Urinary bladder (tissue), 4 donors: ENCODE measurements around the gene MTHFS. TPM values are rescaled to one million over a fixed set of nuclear protein-coding genes. Genes with fewer than 3 reads are reported as not detected.
"Not testable (repeated sequence)": the region's sequence is repeated elsewhere in the genome, so short reads cannot be mapped to it uniquely, and the experiment has no call there.

ENCODE experiments used
- DNase-seq: peaks from one replicate; pipeline ENCODE4 v3.0.0-alpha.2; 2015; ENCODE audit errors: extremely low spot score
- H3K27ac ChIP-seq: one replicate; pipeline ENCODE4 v1.5.1; 2013; ENCODE audit warnings: low read depth, mild to moderate bottlenecking, moderate library complexity
- H3K36me3 ChIP-seq: one replicate; pipeline ENCODE4 v1.6.1; 2013; ENCODE audit warnings: mild to moderate bottlenecking, moderate library complexity; ENCODE audit not compliant: insufficient read depth
- H3K4me1 ChIP-seq: one replicate; pipeline ENCODE4 v1.6.1; 2013; ENCODE audit warnings: mild to moderate bottlenecking, moderate library complexity; ENCODE audit not compliant: insufficient read depth
- H3K4me3 ChIP-seq: one replicate; pipeline ENCODE4 v1.5.1; 2013; ENCODE audit warnings: low read depth, low read length
- WGBS: extraction: QIAGEN DNeasy Blood & Tissue Kit; methylation state at CpG from one replicate; pipeline ENCODE4 v1.1.7; 2013; 5-methylcytosine and 5-hydroxymethylcytosine counted together
- polyA plus RNA-seq: library from polyadenylated mRNA; stranded (reverse); fragments of 200-250 nt; gene quantifications from one replicate; pipeline ENCODE4 v1.2.3, GENCODE V29; 2013
- total RNA-seq: library from RNA; depleted of rRNA; stranded (reverse); fragments of >200 nt; gene quantifications from one replicate; pipeline ENCODE4 v1.2.3, GENCODE V29; 2014
- donor health status: healthy with polysubstance abuse.
- donor health status: healthy.

Gene MTHFS
- total and polyA plus RNA-seq, 2 donors: 10.7 to 36.2 TPM

DNA sequence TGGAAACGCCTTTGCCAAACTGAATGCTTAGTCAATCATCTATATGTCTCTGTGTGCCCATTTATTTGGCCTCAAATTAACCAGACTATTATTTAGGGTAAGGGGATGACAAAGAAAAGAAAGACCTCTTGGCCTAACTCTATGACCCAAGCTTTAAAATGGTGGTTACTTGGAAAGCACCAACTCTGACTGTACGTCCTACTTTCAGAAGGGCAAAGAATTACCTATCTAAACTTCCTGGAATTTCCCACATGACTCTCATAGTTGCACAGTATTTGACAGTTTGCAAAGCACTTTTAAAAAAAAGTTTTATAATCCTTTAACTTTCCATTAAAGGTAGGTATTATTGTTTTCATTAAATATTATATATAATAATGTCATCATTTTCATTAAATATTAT lies 6.3 kb upstream of the MTHFS start:
- WGBS: 92% methylated on average over 2 of the region's 2 CpGs
- Histone ChIP-seq H3K27ac (no peak overlapping the region), H3K36me3 (no peaks in the 10 kb centered on the region), H3K4me1 (no peaks in the 10 kb centered on the region), H3K4me3 (no peak overlapping the region)
- no peak for DNase-seq

DNA sequence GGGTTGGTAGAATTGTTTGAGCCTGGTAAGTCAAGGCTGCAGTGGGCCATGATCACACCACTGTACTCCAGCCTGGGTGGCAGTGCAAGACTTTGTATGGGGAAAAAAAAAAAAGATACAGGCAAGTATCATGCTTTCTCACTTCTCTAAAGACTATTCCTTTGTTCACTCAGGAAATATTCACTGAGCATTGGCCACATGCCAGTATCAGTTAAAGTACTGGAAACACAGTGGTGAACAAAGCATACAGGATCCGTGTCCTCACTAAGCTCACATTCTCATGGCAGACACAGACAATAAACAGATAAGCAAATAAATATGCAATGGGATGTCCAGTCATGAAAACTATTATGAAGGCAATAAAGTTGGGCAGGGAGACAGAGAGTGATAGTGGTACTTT lies 5.1 kb upstream of the MTHFS start:
- no peak for DNase-seq
- 70% methylated on average over 1 of the region's 1 CpG for WGBS
- Histone ChIP-seq H3K27ac (no peak overlapping the region), H3K36me3 (no peaks in the 10 kb centered on the region), H3K4me1 (no peaks in the 10 kb centered on the region), H3K4me3 (no peak overlapping the region)

DNA sequence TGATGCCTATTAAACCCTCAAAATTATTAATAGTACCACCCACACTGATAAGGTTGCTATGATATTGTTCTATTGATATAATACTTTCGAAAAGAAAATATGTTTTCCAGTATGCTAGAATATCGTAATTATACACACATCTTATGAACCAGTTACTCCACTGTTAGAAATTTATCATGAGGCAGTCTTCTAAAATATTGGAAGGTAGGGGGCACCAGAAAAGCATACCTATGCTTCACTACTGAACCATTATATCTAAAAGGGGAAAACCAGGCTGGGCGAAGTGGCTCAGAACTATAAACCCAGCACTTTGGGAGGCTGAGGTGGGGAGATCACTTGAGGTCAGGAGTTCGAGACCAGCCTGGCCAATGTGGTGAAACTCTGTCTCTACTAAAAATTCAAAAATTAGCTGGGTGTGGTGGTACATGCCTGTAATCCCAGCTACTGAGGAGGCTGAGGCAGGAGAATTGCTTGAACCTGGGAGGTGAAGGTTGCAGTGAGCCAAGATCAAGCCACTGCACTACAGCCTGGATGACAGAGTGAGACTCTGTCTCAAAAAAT lies 4.1 kb upstream of the MTHFS start:
- not testable (repeated sequence) for H3K36me3 ChIP-seq, H3K27ac ChIP-seq

DNA sequence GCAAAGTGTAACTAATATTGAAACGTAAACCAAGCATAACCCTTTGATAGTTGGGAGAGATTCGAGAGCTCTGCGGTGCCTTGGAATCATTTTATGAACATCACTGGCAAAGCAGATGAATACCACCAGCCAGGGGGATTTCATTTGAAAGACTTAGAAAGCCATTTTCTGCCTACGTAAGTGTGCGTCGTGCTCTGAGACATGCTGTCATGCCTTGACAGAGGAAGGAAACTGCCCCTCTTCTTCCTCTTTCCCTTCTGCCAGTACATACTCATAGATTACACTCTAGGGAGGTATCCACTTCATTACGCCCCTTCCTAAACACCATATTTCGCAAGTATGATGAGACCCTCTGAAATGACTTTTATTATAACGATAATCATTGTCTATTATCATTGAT lies 3.3 kb upstream of the MTHFS start:
- Histone ChIP-seq H3K4me3 (no peak overlapping the region), H3K4me1 (no peaks in the 10 kb centered on the region), H3K36me3 (no peaks in the 10 kb centered on the region), H3K27ac (no peak overlapping the region)
- no peak for DNase-seq
- WGBS: 92% methylated on average over 9 of the region's 9 CpGs

More for the DNA sequence above, 4.1 kb upstream of the MTHFS start:
- 92% methylated on average over 4 of the region's 4 CpGs for WGBS
- DNase-seq, H3K4me1 ChIP-seq, H3K4me3 ChIP-seq: not testable (repeated sequence)

DNA sequence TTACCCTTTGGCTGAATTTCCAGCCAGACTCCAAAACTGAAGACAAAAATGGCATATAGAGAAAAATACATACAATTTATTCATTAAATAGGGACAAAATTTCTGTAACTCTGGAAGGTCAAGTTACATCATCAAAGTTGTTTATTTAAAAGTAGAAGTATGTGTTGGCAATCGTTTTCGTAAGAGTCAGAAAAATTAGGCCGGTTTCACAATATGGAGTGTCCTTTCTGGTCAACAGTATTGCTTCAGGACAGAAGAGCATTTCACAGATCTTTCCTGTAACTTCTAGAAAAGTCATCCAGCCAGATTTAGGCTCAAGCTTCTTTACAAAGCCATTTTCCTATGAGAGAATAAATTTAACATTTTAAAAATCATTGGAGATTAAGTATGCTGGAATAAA lies 2.0 kb upstream of the MTHFS start:
- DNase-seq, H3K4me1 ChIP-seq, H3K4me3 ChIP-seq, H3K36me3 ChIP-seq, H3K27ac ChIP-seq: not testable (repeated sequence)
- 60% methylated on average over 3 of the region's 3 CpGs for WGBS

DNA sequence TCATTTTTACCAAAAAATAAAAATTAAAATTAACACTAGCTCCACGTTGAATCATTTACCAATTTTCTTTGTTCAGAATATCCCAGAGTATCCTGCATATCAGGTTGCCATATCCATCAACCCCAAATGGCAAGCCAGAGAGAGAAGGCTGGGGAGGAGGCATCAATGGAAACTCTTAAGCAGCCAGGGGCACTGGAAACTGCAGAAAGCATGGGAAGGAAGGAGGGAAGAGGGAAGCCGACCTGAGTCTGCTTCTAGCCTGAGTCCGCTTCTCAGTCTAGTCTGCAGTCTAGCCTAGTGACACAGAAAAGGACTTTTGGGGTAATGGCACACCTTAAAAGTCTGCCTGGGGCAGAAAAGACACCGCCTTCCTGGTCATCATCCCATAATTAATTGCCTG lies 1.6 kb upstream of the MTHFS start:
- peaks cover 2% of the 10 kb centered on the region for H3K36me3 ChIP-seq
- no peak overlapping the region for H3K4me3 ChIP-seq
- 89% methylated on average over 4 of the region's 4 CpGs for WGBS
- H3K4me1 ChIP-seq: no peaks in the 10 kb centered on the region
- no peak for DNase-seq
- H3K27ac ChIP-seq: no peak overlapping the region

DNA sequence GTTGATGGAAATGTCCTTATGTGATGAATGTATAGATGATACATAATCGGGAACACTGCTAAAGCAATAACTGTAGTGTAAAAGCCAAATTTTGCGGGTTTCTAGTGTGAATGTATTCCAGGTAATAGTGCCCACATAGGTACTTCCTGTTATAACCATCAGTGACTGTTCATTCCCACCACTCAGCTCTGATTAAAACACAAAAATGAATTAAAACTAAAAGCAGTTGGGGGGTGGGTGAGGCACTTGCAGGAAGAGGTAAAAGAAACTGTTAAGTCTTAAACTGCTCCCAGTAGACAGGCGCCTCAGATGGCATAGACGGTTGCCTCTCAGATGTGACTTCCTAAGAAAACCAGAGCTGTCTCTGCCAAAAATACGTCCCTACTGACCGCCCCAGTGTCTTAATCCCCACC lies 893 bp upstream of the MTHFS start:
- DNase-seq: no peak
- WGBS: 84% methylated on average over 6 of the region's 6 CpGs
- Histone ChIP-seq H3K4me1 (no peaks in the 10 kb centered on the region), H3K4me3 (no peak overlapping the region), H3K36me3 (peaks cover 2% of the 10 kb centered on the region), H3K27ac (no peak overlapping the region)

DNA sequence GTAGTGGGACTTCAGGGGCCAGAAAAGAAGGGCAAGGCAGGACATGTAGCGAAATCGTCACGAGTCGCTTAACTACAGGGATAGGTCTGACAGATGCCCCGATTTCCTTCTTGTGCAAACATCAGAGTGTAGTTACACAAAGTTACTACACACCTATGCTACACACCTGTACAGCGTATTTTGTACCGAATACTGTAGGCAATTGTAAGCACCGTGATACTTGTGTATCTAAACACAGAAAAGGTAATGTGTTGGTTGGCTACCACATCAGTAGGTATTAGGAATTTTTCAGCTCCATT lies 515 bp upstream of the MTHFS start:
- WGBS: 20% methylated on average over 8 of the region's 8 CpGs
- peak overlapping the region; percentile 93 for H3K27ac ChIP-seq
- peaks cover 2% of the 10 kb centered on the region for H3K36me3 ChIP-seq
- H3K4me3 ChIP-seq: peak overlapping the region; percentile 86
- no peaks in the 10 kb centered on the region for H3K4me1 ChIP-seq
- peak; percentile 3 for DNase-seq

DNA sequence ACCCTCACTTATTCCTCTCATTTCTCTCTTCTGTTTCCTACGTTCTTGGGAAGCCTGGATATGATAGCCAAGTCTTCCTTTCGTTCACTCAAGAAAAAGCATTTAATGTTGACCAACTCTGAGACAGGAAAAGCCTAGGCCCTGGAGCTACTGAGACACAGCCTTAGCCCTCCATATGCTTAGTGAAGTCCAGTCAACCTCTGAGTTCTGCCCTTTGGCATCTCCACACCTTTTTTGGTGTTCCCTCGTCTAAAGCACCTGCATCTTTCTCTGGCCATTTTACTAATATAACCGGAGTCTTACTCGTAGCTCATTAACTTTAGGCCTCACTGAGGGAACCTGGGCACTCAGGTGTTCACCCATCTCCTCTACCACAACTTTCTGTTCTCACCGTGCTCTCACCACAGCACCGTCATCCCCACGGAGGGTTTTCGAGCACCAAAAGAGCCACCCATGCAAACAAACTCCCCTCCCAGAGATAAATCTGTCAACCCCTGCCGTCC lies 632 bp downstream of the MTHFS start:
- 12% methylated on average over 10 of the region's 10 CpGs for WGBS

DNA sequence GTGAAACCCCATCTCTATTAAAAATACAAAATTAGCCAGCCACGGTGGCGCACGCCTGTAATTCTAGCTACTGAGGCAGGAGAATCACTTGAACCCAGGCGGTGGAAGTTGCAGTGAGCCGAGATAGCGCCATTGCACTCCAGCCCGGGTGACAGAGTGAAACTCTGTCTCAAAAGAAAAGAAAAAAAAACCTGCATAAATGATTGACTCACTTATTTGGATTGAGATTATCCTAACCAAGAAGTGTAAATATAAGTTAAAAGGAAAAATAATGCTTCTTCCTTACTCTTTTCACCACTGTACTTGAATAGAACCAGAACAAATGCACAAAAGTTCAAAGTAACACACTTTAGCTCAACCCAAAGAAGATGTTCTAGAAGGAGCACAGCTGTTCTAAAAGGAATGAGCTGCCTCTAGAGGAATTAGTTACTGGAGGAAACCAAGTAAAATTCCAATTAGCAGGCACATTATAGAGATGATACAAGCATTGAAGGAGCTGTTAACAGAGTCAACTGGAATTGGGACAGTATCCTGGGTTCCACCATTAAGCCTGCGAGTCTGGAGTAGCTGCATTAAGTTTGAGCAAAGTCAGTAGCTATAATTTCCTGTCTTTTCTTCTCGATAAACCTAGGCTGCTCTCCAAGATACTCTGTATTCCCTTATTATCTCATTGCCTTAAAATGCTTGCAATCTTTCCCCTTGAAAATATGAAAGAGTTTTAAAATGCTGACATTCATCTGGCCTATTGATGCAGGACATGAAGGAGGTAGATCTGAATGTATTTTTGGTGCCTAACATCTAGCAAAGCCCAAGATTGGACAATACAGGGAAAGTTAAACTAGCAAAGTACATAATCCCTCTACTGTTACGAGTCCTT lies 9.5 kb downstream of the MTHFS start:
- WGBS: 86% methylated on average over 10 of the region's 10 CpGs
- peaks cover 4% of the 10 kb centered on the region for H3K36me3 ChIP-seq
- no peaks in the 10 kb centered on the region for H3K4me1 ChIP-seq
- no peak for DNase-seq
- H3K27ac ChIP-seq: no peak overlapping the region
- H3K4me3 ChIP-seq: no peak overlapping the region

More for the DNA sequence above, 632 bp downstream of the MTHFS start:
- peak overlapping the region; percentile 93 for H3K27ac ChIP-seq
- peak overlapping the region; percentile 86 for H3K4me3 ChIP-seq
- H3K36me3 ChIP-seq: peaks cover 2% of the 10 kb centered on the region
- H3K4me1 ChIP-seq: no peaks in the 10 kb centered on the region
- DNase-seq: no peak

DNA sequence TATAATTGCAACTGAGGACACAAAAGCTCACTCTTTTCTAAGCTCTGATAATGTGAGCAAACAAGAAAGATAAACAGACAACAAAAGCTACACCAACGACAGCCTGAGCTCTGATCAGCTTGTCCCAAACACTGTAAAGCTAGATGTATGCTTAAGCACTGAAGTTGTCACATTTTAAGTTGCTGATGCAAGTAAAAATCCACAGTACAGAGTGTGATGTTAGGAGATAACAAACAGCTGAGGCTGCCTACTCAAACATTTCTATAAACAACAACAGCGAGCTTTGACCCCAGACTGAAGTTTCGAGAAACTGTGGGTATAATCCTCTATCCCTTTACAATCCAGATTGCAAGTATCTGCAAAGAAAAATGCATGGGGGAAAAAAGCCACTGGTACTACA lies 10.7 kb downstream of the MTHFS start:
- H3K27ac ChIP-seq: no peak overlapping the region
- H3K36me3 ChIP-seq: peaks cover 4% of the 10 kb centered on the region
- no peak overlapping the region for H3K4me3 ChIP-seq
- no peaks in the 10 kb centered on the region for H3K4me1 ChIP-seq
- no peak for DNase-seq
- WGBS: 76% methylated on average over 3 of the region's 3 CpGs

DNA sequence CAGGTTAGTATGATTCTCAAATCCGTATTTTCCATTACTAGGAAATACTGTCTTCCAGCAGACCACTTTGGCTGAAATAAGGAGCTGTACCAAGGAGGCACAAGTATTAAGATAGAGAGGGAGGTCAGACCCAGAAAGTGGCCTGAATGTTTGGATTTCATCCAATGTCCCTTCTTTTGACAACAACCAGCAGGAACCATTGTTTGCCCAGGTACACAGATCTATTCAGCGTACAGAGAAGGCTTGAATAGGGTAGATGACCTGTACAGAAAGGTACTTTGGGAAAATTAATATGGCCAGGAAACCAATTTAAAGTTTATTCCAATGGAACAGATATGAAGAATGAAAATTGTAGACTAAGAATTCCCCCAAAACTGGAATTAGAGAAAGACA lies 12.6 kb downstream of the MTHFS start:
- WGBS: 98% methylated on average over 2 of the region's 2 CpGs
- Histone ChIP-seq H3K4me3 (no peak overlapping the region), H3K36me3 (peaks cover 2% of the 10 kb centered on the region), H3K4me1 (no peaks in the 10 kb centered on the region), H3K27ac (no peak overlapping the region)
- DNase-seq: no peak

DNA sequence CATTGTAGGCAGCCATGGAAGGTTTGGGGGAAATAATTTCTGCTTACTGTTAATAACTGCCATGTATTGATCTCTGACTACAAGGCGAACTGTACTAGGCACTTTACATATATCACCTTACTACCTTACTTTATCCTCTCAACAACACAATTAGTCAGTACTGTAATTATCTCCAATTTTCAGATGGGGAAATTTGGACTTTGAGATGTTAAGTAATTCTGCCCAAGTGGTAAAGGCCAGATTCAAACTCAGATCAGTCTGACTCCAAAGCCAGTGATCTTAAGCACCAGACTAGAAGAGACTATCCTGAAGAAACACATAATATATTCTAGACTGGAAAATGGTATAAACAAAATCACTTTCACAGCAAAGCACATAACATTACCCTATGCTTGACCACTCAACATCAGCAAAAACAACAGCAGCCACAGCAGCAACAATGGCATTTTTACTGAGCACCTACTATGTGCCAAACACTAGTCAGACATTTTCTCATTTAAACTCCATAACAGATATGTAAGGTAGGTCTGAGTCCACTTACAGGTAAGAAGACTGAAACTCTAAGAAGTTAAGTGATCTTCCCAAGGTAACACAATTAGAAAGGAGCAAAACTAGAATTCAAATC lies 13.1 kb downstream of the MTHFS start:
- WGBS: 100% methylated on average over 1 of the region's 1 CpG
- H3K36me3 ChIP-seq: no peaks in the 10 kb centered on the region
- no peaks in the 10 kb centered on the region for H3K4me1 ChIP-seq
- H3K4me3 ChIP-seq: no peak overlapping the region
- DNase-seq: no peak
- no peak overlapping the region for H3K27ac ChIP-seq

DNA sequence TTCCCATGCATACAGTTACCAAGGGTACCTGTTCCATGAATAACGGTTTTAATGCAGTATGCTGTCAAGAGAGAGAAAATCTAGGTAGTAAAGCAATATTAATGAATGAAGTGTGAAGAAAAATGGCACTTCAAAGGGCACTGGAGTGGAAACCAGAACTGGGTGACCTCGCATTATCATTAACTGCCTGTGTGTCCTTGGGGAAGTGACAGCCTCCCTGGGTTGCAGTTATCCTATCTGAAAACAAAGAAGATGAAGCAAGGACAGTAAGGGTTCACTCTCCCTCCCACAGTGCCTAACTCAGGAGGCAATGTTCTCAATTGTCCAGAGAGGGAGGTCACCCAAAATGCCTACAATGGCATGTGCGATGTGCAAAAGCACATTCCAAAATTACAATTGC lies 15.1 kb downstream of the MTHFS start:
- H3K4me1 ChIP-seq: no peaks in the 10 kb centered on the region
- WGBS: 85% methylated on average over 3 of the region's 3 CpGs
- H3K27ac ChIP-seq: no peak overlapping the region
- H3K36me3 ChIP-seq: no peaks in the 10 kb centered on the region
- no peak for DNase-seq
- no peak overlapping the region for H3K4me3 ChIP-seq
